AML-193 (cell line): ENCODE data around the gene LRP2.
"Not testable (repeated sequence)": the region's sequence is repeated elsewhere in the genome, so short reads cannot be mapped to it uniquely, and the experiment has no call there.

Experiments
- DNase-seq, 2 experiments: peaks; one replicate each; lab custom pipeline; 2025; lab: John Stamatoyannopoulos, UW

The LRP2 gene

DNA sequence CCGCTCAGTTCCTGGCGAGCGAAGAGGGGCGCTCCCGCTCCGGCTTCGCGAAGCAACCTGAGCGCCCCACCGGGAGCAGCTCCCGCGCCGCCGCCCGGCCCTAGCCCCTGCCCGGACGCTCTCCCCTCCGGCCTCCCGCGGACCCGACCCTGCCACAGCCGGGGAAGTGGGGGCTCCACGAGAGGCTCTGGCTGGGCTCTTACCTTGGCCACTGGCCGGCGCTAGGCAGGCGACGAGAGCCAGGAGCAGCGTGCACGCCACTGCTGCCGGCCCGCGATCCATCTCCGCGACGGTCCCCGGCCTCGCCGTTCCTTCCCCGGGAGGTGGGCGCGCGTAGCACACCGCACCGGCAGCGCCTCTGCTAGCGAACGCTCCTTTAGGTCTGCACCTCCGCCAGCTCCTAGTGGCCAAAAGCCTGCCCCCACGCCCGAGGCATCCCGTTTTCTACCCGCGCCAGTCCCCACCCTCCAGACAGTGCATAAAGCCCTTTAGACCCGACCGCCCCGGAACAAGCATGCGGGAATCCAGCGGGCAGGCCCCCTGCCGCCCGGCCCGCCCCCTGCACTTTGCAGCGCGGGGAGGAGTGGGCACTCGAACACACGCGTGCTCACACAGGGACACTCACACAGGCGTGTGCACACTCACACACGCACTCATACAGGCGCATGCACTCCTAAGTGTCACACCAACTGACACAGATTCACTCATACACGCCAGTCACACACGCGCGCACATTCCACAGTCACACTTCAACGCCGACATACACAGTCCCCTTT lies at the start of gene LRP2:
LRP2 (minus strand) TSS at position 417 of the 776 bp plus-strand sequence; CDS start at position 282, 135 bp downstream.
- no peak for DNase-seq

DNA sequence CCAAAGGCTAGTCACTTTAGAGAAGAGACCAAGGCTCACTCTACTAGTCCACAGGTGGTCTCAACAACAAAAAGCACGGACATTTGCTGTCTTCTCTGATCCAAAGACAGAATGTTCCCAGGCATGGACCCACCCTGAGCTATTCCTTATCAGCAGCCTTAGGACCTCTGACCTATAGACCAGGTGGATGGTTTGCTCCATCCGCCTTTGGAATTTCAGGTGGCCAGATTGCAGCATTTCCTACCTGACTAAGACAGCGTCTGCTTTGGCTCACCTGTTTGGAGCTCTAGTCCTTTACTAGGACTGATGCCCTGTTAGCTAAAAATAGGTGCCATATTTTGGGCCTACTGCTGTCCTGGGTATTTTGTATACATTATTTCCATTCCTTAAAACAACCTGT lies 44.6 kb upstream of the LRP2 start:
- DNase-seq = no peak

DNA sequence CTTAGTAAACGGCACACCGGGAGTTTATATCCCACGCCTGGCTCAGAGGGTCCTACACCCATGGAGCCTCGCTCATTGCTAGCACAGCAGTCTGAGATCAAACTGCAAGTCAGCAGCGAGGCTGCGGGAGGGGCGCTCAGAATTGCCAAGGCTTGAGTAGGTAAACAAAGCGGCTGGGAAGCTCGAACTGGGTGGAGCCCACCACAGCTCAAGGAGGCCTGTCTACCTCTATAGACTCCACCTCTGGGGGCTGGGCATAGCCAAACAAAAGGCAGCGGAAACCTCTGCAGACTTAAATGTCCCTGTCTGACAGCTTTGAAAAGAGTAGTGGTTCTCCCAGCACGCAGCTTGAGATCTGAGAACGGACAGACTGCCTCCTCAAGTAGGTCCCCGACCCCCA lies 37.2 kb upstream of the LRP2 start:
- not testable (repeated sequence) for DNase-seq

DNA sequence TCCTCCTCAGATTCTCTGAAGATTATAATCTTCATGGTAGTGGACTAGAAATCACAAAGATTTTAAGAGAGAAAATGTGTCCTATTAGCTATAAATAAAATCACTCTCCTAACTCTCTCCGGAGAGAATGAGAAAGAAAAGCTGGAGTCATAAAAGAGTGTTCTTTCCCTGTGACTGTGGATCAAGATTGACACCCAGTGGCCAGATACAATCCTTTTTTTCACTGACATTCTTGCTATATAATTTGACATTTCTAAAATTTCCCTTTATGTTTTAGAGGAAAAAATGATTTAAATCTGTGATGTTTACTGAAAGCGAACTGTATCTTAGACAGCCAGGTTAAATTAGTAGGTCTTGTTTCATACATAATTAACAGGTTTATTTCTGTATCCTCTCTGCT lies 35.4 kb upstream of the LRP2 start:
- DNase-seq = peak; percentile 17 to 22

DNA sequence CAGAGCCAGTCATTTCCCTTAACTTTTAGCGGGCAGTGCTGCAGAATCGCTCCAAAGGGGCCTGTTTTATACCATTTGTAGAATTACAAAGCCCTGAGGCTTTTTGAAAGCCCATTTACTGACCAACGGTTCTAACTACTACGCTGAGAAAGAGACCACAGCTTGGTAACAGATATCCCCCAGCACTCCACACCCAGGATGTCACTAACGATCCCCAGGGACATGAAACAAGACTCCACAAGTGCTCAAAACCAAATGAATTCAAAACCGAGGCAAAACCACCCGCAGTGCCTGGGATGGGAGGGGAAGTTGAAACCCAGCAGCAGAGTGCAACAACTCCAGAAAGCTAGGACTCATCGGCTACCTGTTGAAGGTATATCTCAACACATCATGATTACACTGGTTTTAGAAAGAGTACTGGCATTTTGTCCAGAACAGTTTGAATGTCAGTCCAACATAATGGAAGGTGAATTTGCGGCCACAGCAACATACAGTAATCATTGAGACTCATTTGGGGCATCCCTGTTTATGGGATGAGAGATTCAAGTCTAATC lies 33.6 kb upstream of the LRP2 start:
- DNase-seq = no peak

DNA sequence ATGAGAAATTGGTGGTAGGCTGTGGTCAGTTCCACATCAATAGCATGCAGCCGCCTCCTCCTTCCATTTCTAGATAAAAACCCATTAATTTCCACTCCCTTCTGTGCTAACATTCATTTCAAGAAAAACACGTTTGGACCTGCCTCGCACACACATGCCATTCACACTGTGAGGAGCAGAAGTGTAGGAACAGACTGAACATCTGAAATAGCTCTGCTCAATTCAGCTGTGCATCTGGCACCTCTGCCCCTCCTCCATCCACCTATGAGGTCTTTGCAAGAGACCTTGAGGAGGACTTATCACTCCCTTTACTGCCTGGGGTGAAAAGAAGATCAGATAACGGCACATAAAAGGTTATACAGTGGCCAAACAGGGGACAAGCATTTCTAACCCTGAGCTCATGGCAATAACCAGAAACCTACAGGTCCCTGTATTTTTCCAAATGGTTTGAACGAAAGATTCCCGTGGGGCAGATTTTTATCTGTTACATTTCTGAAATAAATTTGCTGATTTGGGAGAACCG lies 30.8 kb upstream of the LRP2 start:
- no peak for DNase-seq

DNA sequence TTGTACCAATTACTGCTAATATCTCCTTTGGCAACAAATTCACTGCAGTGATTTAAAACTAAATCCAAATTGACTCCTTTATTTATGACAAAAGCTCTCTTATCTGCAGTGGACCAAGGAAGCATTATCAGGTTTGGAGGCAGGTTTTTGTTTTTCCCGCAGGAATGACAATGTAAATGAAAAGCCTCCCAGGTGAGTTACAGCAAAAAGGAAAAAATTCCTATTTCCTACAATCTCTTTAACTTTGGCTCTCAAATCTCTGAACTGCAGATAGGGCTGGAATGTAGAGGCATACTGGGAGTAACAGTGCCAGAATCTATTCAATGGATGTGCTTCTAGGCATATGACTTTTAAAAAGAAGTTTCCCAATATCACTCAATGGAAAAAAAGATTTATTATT lies 28.9 kb upstream of the LRP2 start:
- DNase-seq = no peak

DNA sequence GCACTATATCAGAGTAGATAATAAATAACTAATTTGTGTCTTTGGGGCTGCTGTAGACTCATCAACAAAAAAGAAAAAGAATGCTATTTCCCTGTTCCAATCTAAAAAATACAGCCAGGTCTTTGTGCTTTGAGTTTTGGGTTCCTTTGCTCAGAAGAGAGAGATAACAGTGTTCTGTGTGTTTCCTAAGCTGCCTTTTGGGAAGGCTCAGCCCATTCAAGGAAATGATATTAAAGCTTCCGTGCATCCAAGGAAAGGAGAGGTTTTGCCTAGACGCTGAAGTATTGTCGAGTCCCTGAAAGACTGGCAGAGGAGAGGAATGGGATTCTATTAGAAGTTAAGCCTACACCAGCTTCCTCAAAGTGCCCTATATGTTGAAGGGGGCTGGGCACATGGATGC lies 25.8 kb upstream of the LRP2 start:
- no peak for DNase-seq

DNA sequence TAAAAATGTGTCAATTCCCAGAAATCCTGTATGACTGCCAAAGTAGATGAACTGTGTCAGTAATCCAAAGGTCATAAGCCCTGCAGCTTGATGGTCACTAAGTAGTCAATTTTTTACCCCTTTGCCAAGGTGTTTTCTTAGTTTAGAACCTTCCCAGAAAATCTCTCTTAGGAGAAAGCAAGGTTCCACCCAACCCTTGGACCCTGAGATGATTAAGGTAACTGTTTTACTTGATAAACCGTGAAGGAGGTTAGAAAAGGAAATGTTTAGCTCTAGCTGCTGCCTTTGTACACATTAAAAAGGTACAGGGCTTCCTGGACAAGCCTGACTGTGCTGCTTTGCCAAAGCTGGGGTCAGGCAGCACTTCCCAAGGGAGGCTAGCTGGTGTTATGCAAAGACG lies 24.4 kb upstream of the LRP2 start:
- DNase-seq = no peak

DNA sequence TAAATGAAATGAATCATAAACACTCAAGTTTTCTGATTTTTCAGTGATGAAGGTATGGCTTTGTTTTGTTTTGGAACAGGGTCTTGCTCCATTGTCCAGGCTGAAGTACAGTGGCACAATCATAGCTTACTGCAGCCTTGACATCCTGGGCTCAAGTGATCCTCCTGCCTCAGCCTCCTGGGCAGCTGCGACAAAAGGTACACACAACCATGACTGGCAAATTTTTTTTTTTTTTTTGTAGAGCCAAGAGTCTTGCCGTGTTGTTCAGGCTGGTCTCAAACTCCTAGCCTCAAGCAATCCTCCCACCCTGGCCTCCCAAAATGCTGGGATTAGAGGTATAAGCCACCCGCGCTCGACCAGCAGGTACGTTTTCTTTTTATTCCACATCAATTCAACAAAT lies 22.5 kb upstream of the LRP2 start:
- DNase-seq = no peak

DNA sequence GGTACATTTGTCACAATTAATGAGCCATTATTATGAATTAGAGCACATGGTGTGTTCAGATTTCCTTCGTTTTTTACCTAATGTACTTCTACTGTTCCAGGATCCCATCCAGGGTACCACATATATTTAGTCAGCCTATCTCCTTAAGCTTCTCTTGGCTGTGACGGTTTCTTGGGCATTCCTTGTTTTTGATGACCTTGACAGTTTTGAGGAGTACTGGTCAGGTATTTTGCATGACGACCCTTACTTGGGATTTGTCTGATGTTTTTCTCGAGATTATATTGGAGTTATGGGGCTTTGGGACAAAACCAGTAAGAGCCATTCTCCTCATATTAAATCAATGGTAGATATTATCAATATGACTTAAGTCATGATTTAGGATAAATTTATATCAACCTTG lies 10.2 kb upstream of the LRP2 start:
- no peak for DNase-seq

DNA sequence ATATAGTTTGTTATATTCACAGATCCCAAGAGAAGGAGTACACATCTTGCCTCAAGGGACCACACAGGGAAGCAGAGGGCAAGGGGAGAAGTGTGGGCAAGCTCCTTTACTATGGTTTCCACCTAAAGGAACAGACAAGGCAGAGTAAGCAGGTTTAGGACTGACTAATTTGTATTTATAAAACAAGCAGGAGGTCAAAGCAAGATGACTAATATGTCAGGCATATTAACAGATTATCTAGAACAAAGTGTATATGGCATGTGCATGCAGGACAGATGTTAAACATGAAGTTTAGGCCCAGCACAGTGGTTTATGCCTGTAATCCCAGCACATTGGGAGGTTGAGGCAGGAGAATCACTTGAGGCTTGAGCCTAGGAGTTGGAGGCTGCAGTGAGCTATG lies 3.7 kb upstream of the LRP2 start:
- DNase-seq = no peak

DNA sequence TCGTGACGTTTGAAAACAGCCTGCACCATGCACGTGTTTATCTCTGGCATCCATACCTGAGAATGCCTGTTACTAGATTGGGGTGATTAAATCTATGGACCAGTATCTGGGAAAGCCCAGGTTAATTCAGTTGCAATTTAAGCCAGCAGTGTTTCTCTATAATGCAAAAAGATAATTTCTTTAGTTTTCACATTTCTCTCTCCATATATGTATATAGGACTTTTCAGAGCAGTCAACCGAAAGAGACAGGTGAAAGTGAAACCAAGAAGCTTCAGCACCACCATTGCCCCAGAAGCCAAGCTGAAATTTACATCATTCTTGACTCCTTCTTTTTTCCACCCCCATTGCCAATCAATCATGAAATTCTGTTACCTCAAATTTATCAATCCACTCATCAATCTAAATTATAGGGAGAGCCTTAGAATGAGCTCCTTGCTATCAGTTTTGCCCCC lies 2.7 kb upstream of the LRP2 start:
- peak in 1 of 2 experiments; percentile 7 for DNase-seq

DNA sequence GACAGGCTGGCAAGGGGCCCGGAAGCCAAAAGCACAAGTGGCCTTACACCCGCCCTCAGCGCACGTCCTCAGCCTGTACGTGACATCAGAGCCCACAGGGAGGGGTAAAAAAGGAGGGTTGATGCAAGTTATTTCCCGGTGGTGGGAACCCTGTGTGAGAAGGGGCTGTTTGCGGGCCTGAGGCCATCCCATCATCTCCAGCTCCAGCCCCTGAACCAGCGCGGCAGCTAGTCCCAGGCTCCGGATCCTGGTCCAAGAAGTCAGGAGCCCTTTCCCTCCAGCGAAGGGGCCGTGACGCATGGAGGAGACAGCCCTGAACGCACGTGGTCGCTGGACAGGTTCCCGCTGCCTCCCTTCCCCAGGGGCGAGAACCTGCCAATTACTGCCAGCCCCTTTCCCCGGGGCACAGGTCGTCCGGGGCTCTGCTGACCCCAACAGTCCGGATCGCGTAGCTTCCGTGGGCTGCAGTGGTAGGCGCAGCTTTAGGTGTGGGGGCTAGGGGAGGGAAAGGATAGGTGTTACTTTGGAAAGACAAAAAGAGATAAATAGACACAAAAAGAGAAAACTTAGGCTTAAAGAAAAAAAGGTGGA lies 1.3 kb upstream of the LRP2 start:
- no peak for DNase-seq

DNA sequence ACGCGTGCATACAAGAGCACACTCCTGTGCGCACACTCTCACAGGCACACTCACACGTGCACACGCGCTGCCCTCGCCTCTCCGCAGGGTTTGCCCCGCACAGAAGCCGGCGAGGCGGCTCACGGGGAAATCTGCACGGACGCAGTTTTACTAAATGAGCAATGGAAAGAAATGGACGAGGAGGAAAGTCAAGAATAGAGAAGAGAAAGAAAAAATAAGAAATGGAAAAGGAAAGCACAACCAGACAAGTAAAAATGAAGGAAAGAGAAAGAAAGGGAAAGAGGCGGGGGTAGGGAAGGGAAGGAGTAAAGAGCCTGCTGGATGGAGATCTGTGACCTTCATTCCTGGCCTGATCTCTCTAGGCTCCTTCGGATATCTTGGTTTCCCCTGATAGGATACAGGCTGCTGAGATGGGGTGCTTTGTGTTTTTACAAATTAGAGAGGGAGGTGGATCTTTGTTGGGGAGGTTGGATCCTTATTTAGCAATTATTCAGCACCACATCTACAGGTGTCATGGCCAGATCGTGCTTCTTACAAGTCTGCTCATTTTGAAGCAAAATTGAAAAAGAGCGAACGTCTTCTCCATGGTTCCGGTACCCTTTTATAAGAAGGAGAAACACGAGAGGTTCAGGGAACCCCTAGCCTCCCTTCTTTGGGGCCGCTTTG lies 693 bp upstream of the LRP2 start:
- DNase-seq = no peak

DNA sequence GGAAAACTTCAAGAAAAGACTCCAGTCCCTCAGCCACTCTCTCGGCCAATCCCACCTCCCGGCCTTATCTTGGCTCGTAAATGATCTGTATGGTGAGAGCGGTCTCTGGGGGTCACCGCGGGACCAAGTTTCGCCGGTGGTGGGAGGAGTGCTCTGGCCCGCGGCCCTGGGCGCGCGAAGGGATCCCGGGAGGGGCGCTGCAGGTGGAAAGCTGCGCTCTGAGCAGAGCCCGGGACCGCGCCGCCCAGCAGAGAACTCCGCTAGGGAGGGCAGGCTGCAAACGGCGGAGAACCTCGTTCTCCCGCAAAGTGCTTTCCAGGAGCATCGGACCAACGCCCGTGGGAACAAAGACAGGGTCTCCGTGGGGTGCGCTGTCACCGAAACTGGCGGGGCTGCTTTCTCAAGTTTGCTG lies 622 bp downstream of the LRP2 start:
- DNase-seq = no peak

DNA sequence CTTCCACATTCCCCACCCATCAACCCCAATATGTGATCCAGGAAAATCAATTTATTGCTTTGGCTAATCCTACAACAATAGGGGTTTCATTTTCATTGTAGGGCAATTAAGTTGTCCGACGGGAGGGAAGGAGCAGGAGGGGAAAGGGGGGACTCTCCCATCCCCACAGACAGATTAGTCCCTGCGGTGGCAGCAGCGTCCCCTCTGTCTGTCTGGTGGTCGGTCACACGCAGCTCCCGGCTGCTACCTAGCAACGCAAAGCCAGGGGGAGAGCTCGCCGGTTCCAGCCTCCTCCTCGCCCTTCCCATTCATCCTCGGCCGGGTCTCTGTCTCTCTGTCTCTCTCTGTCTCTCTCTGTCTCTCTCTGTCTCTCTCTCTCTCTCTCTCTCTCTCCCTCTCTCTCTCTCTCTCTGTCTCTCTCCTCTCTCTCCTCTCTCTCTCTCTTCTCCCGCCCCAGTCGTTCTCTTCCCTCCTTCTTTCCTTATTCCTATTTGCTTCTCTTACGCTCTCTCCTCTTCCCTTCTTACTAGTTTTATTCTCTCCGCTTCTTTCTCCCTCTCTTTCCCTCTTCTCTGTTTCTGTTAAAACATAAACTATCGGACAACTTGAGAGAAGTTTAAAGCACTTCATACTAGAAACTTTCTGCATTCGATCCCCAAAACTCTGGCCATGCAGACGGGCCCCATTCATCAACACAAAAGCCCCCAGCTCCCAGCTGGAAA lies 1.2 kb downstream of the LRP2 start:
- no peak for DNase-seq

DNA sequence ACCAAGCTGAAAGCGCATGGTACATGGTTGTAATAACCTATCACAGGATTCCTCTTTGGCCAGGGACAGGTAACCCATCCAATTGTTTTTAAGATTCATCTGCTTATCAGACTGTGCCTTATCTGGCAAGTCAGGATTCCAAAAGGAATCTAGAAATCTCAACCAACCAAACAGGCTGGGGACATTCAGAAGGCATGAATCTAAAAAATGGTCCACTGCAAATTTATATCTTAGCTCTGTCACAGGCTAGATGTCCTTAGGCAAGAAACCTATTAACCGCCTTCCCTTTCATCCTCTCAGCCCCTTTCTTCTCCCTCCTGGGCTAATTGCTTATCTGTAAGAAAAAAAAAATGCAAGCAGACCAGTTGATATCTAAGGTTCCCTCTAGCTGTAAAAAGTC lies 4.3 kb downstream of the LRP2 start:
- DNase-seq = no peak

DNA sequence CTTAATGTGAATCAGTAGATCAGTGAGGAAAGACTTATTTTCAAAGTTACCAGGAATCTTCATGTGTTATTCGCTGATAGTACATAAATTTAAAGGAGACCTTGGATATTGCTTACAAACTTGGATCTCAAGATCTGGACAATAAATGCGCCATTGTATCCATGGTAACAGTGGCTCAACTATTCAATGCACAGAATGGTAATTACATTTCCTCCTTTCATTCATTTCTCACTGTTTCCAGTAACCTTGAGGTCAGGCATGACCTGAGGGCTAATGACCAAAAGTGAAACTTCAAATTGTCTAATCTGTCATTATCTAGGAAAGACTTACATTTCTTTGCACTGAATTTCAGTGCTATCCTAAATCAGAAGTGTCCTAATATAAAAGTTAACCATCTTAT lies 8.1 kb downstream of the LRP2 start:
- DNase-seq = no peak

DNA sequence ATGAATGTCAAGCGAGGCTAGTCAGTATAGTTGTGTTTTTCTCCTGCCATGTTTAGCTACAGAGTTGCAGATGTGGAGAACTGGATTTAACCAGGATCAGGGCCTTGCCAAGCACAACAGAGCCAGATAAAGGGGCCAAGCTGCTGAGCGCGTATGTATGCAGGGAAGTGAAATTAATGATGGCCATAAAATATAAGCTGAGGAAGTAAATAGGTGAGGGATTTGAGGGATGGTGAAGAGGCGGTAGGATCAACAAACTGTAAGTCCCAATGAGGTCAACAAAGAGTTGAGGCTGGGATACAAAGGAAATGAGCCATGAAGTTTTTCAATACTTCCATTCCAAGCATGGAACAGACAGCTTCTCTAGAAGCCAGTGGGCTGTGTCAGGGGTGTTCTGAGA lies 10.6 kb downstream of the LRP2 start:
- no peak for DNase-seq

DNA sequence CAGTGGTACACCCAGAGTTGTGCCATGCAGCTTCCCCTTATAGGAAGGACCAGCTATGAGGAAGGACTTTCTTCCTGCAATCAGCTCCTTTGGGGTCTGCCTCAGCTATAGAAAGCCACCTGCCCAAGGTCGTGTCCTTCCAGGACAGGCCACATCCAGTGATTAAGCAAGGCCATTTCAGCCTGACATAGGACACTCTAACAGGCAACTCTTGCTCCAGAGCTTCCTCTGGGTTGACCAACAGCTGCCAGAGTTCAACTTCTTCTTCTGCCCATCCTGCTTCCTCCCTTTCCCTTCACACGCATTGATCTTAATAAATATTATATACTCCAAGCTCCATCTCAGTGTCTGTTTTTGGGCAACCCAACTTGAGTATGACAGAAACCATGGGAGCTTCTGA lies 12.8 kb downstream of the LRP2 start:
- DNase-seq = peak; percentile 69 to 74
